KOPT-K1 (cell line): ENCODE data around the gene ZNF582.
"Not testable (repeated sequence)": the region's sequence is repeated elsewhere in the genome, so short reads cannot be mapped to it uniquely, and the experiment has no call there.

Source experiments
- H3K27ac ChIP-seq: fragments of 200-600 bp; sonication (generic); 2 replicates; pipeline ENCODE4 v1.5.1; 2016; ENCODE audit warnings: antibody characterized with exemption, mild to moderate bottlenecking, low read depth, low read length; ENCODE audit not compliant: poor library complexity, severe bottlenecking
- H3K36me3 ChIP-seq: fragments of 200-600 bp; sonication (generic); 2 replicates; pipeline ENCODE4 v1.5.1; 2017; ENCODE audit warnings: antibody characterized with exemption, mild to moderate bottlenecking, low read length, moderate library complexity; ENCODE audit not compliant: insufficient read depth
- H3K9me3 ChIP-seq: fragments of 200-600 bp; sonication (generic); 2 replicates; pipeline ENCODE4 v1.5.1; 2017; ENCODE audit warnings: antibody characterized with exemption, low read length, mild to moderate bottlenecking; ENCODE audit not compliant: insufficient read depth, poor library complexity, severe bottlenecking

The ZNF582 gene

GRCh38 chr19:56369886-56370676 lies 23.3 kb downstream of the ZNF582 start:
- H3K9me3 ChIP-seq: peaks cover 64% of the 10 kb centered on the region
- no peak overlapping the region for H3K27ac ChIP-seq
- peaks cover 54% of the 10 kb centered on the region for H3K36me3 ChIP-seq

- Histone ChIP-seq H3K9me3 (peaks cover 62% of the 10 kb centered on the region), H3K27ac (peak overlapping the region; percentile 71), H3K36me3 (peaks cover 34% of the 10 kb centered on the region)
Observed at GRCh38 chr19:56367829-56368711, 25.3 kb downstream of the ZNF582 start.

GRCh38 chr19:56360841-56361240 lies 32.5 kb downstream of the ZNF582 start:
- Histone ChIP-seq H3K27ac (no peak overlapping the region), H3K36me3 (no peaks in the 10 kb centered on the region), H3K9me3 (peaks cover 56% of the 10 kb centered on the region)

DNA sequence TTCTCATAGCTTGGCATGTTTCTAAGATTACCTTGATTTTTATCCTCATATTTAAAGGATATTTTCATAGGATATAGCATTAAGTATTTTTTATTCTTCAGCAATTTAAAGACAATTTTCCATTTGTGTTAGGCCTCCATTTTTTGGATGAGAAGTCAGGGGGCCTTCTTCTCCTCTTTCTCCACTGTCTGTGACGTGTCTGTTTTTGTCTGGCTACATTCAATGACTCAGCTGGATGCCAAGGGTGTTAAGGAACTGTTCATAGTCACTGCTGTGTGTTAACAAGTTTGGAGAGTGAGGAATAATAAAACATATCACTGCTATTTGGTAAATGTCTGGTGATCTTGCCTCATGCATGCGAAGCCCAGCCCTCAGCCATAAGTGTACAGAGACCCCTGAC lies 36.4 kb downstream of the ZNF582 start:
- Histone ChIP-seq H3K36me3 (no peaks in the 10 kb centered on the region), H3K27ac (no peak overlapping the region), H3K9me3 (peaks cover 35% of the 10 kb centered on the region)

DNA sequence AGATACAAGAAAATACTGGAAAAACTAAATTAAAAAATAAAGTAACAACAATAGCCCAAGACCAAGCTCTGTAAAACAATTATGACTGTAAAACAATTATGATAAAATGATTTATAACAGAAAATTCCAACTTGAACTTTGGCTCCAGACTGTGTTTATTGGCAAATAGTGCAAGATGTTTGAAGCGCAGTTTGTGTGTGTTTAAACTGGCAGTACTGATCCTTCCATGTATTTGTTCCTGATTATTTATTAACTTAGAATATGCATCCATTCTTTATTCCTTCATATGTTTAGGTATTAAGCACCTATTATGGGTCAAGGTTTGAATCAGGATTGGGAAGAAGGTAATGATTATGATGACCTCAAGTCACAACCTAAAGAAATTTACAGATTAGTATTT lies 37.8 kb downstream of the ZNF582 start:
- Histone ChIP-seq H3K36me3 (no peaks in the 10 kb centered on the region), H3K27ac (no peak overlapping the region), H3K9me3 (peaks cover 26% of the 10 kb centered on the region)

- no peaks in the 10 kb centered on the region for H3K9me3 ChIP-seq
- no peaks in the 10 kb centered on the region for H3K36me3 ChIP-seq
- H3K27ac ChIP-seq: no peak overlapping the region
Observed at GRCh38 chr19:56351208-56351607, 42.1 kb downstream of the ZNF582 start.

DNA sequence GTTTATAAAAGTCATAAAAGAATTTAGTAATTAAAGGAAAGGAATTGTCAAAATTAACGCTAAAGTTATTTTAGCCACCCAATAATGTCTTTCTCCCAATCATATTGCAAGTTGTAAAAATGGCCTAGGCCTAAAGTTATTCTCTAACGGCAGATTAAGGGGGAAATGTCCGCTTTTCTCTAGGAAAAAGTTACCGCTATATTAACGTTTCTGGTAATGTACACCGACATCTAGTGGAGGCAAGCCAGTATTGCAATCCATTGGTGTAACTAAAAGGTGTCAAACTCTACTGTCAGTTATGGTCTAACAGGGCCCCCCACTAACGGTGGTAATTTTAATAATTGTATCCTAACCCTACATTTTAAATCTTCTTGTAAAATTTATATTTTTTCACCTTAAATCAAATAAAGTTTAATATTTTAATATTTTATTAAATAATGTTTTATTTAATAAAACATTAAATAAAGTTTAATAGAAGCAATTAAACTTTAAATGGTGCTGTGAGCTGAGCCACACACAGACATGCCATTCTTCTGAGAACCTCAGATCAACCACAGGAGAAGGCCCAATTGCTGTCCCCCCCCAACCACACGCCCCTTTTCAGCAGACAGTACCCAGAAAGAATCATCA lies 42.8 kb downstream of the ZNF582 start:
- Histone ChIP-seq H3K36me3 (no peaks in the 10 kb centered on the region), H3K9me3 (no peaks in the 10 kb centered on the region)

DNA sequence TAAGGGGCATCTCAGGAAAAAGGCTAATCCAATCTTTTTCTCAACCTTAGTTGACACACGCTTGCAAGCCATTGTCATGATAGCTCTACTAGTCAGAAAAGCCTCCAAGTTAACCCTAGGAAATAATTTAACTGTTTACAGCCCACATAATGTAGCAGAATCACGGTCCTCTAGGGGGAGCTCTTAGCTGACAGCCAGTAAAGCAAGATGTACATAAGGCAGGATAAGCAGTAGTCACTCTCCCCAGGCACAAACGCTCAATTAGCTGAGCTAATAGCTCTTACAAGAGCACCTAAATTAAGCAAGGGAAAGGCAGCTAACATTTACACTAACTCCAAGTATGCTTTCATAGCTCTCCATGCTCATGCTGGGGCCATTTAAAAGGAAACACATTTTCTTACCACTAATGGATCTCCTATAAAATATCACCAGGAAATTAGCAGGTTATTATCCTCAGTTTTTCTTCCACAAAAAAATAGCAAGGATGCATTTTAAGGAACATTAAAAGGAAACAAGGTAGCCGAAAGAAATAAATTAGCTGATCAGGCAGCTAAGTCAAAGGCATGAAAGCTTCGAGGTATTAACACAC lies 45.0 kb downstream of the ZNF582 start:
- Histone ChIP-seq H3K9me3 (peaks cover 2% of the 10 kb centered on the region), H3K36me3 (no peaks in the 10 kb centered on the region), H3K27ac (no peak overlapping the region)

More for the DNA sequence above, 42.8 kb downstream of the ZNF582 start:
- no peak overlapping the region for H3K27ac ChIP-seq

DNA sequence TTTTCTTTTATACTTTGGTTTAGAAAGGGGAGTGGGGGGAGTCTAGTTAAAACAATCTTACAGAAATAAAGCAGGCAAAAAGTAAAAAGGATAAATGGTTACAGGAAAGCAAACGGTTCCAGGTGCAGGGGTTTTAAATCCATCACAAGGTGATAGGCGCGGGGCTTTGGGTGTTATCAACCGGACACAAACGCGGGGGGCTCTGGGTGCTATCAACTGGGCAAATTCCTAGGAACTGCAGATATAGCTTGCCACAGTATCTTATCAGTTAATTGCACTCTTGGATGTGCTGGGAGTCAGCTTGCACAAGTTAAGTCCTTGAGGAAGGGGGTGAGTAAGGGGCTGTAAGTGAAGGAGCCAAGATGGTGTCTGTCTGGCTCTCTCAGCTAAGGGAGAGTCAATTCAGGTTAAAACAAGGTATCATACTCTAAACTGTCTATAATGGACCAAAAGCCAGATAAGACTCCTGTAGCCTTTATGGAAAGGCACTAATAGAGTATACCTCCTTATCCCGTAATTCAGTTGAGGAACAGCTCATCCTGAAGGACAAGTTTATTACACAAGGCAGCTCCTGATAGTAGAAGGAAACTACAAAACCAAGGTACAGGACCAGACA lies 46.1 kb downstream of the ZNF582 start:
- peaks cover 13% of the 10 kb centered on the region for H3K9me3 ChIP-seq
- H3K27ac ChIP-seq: no peak overlapping the region
- no peaks in the 10 kb centered on the region for H3K36me3 ChIP-seq

GRCh38 chr19:56341948-56342347 lies 51.4 kb downstream of the ZNF582 start:
- Histone ChIP-seq H3K9me3 (peaks cover 37% of the 10 kb centered on the region), H3K36me3 (no peaks in the 10 kb centered on the region), H3K27ac (no peak overlapping the region)

GRCh38 chr19:56339031-56339430 lies 54.3 kb downstream of the ZNF582 start:
- H3K9me3 ChIP-seq: peaks cover 37% of the 10 kb centered on the region
- H3K36me3 ChIP-seq, H3K27ac ChIP-seq: not testable (repeated sequence)

- H3K9me3 ChIP-seq: peaks cover 24% of the 10 kb centered on the region
- not testable (repeated sequence) for H3K36me3 ChIP-seq, H3K27ac ChIP-seq
Observed at GRCh38 chr19:56337077-56337476, 56.3 kb downstream of the ZNF582 start.

DNA sequence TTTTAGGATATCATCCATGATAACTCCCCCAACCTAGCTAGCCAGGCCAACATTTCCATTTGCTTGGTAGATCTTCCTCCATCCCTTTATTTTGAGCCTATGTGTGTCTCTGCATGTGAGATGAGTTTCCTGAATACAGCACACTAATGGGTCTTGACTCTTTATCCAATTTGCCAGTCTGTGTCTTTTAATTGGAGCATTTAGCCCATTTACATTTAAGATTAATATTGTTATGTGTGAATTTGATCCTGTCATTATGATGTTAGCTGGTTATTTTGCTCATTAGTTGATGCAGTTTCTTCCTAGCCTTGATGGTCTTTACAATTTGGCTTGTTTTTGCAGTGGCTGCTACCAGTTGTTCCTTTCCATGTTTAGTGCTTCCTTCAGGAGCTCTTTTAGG lies 58.0 kb downstream of the ZNF582 start:
- not testable (repeated sequence) for H3K9me3 ChIP-seq, H3K36me3 ChIP-seq, H3K27ac ChIP-seq

DNA sequence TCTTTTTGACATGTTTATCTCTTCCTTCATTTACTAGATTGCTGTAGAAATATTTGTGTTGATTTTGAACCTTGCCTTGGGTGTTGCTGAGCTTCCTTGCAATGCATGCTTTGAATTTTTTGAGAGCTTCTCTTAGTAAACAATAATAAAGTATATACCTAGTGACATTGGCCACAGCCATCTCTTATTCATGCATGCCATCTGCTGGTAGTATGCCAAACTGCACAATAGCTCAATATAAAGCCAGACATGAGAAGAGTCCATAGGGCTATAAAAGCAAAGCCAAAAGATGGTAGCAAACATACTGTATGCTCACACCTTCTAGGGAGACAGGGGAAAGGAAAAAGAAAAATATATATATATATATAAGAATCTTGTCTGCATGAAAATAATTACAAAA lies 59.8 kb downstream of the ZNF582 start:
- Histone ChIP-seq H3K27ac (no peak overlapping the region), H3K36me3 (no peaks in the 10 kb centered on the region), H3K9me3 (no peaks in the 10 kb centered on the region)
